ENCODE measurements around the gene TIFAB.

The TIFAB gene, protein sequence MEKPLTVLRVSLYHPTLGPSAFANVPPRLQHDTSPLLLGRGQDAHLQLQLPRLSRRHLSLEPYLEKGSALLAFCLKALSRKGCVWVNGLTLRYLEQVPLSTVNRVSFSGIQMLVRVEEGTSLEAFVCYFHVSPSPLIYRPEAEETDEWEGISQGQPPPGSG

DNA sequence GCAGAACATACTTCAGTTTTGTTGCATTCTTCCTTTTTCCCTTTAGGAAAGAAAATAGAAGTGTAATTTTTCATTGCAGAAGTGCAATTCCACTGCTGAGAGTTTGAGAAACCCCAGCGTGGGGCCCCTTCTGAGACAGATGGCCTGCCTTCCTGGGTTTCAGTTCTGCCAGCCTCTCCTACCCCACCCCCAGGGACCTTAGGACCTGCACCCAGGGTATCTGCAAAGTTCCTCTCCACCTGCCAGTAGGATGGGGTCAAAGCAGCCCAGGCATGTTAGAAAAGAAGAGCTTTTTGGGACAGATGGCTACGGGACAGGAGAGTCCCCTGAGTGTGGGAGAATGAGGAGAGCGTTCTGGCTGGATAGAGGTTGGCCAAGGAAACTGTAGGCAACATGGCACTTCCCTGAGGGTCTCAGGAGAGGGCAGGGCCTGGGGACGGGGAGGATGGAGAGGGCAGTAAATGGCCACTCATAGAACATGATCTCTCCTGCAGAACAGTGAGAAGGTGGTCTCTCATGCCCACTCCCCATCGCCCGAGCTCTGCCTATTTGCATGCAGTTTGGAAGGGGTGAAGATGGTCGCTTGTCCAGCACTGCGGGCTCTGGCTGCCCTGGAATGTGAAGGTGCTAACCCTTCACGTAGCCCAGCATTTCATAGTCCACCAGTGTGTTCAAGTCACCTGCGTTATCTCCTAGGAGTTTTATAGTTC lies at the start of gene TIFAB:
TIFAB (minus strand) TSS at position 31 of the 710 bp plus-strand sequence. CDS start 2,412 bp downstream, outside the sequence.
- peak; percentile 55 for DNase-seq

DNA sequence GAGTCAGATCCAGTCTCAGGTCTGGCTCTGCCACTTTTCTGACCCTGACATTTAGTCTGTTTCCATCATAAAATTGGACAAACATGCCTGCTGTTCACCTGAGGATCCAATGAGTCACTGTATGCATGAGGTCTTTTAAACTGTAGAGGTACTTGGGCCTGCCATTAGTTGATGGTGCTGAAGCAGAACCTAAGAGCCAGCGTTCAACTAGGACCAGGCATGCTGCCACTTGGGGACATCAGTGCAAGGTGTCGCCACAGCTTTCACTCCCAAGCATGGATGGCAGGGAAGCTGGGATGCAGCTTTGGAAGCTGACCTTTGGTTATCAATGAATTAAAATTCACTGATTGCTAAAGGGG lies 46.5 kb upstream of the TIFAB start:
- DNase-seq, result no peak

DNA sequence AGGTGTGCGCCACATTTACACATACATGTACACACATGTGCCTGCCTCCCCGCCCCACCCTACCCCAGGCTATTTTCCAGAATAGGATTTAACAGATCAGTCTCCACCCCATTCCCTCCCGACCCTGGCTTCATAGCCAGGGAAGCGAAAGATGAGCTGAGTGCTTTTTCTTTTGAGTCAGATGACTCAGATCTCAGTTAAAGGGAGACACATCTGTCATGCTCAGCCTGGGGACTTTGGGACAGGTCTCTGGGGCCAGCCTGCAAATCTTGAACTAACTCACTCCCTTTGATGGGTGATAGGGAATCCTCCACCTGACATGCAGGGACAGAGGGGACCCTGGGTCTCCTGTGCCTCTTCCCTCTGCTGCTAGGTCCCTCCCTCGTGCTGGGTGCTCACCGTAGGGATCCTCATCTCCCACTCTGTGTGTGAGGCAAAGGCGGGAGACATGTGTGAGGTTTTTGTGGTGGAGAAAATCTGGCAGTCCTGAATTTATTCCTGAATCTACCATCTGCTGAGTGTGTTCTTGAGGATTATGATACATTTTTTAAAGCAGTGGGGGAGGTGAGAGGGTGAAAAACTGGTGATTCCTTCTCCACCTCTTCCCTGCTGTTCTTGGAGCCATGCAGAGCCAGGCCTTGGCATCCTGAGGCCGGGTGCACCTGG lies 46.0 kb upstream of the TIFAB start:
- DNase-seq, result no peak

DNA sequence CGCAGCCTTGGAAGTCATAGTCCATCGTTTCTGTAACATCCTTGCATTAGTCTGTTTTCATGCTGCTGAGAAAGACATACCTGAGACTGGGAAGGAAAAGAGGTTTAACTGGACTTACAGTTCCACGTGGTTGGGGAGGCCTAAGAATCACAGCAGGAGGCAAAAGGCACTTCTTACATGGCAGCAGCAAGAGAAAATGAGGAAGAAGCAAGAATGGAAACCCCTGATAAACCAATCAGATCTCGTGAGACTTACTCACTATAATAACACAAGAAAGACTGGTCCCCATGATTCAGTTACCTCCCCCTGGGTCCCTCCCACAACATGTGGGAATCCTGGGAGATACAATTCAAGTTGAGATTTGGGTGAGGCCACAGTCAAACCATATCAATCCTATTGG lies 43.4 kb upstream of the TIFAB start:
- peak; percentile 57 for DNase-seq

DNA sequence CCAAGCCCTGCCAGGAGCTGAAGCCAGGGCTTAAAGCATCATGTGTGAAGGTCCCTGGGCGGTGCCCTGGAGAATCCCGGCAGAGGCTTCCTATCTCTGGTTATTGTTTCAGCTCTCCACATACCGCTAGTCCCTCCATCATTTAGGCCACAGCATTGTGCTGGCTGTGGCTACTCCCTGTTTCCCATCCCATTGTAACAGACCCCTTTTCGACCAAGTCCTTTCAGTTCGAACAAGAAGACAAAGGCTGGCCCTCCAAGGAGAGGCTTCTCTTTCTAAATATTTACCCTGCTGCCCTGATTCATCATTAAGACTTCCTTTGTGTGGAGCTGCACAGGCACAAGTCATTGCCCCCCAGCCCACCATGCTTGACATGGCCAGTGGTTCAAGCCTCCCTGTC lies 42.0 kb upstream of the TIFAB start:
- DNase-seq, result no peak

DNA sequence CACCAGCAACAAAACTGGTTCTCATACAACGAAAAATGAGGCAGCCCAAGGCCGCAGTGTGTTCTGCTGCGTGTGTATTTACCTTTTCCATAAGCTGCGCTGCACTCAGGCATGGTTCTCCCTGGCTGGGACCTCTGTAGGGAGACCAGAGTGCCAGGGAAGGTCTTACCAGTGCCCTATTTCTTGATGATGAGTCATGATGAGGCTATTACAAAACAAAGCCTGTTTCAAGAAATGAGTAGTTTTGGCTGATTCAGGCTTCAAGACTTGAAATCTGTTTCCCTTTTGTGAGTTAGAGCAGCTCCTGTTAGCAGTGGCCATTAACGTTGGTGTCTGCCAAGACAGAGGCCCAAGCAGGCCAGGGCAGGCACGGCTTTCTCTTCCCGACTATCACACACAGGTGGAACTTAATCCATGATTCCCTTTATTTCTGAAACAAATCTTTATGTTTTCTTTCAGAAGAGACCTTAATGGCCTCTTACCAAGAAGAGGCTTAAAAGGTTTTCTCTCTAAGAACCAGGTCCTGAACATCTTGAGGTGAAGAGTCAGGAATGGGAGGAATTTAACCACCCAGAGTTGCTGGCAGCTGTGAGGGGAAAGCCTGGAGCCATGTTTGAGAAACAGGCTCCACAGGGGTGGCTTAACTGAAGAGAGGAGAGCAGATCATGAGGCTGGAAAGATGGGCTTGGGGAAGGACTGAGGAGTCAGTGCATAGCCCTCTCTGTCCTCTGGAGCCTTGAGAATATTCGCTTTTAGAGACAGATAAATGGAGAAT lies 41.4 kb upstream of the TIFAB start:
- peak; percentile 93 for DNase-seq

DNA sequence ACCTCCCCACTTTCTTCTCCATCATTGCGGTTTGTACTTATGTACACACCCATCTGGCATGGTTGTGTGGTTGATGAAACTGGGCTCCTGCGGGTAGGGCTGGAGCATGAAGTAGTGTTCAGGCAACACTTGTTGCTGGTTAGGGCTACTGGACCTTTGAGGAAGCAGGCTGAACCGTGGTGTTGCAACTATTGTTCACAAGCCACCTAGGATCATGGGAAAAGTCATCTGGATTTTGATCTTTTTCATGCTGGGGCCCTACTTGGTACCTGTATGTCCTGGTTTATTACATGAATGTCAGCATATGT lies 40.1 kb upstream of the TIFAB start:
- peak; percentile 33 for DNase-seq

DNA sequence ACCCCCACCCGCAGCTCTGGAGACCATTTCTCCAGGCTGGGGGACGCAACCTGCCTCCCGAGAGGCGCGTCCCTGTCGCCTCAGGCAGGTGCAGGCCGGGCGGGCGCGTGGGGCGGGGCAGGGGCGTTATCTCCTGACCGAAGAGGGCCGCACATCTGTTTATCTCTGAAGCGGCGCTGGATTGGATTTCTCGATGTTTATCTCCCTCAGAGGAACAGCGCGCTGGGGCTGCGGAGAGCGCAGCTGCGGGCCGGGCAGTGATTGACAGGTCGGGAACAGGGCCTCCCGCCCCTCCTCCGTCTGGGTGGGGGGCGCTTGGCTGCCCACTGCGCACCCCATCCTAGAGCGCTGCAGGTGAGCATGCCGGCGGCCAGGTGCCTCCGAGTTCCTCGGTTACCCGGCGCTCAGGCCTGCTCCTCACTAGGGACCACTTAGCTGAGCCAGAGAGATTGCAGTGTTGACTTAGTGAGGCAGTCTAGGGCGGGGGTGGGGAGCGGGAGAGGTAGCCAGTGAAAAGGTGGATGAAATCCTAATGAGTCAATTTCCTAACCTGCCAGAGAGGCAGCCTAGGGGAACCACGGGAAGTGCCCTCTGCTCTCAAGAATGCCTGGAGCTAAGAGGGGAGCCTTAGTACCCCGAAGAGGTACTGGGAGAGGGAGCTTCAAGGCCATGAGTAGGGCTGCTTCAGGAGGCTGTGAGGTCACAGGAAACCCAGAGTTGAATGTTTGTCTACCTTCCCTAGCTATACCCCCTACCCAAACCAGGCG lies 39.6 kb upstream of the TIFAB start:
- no peak for DNase-seq

DNA sequence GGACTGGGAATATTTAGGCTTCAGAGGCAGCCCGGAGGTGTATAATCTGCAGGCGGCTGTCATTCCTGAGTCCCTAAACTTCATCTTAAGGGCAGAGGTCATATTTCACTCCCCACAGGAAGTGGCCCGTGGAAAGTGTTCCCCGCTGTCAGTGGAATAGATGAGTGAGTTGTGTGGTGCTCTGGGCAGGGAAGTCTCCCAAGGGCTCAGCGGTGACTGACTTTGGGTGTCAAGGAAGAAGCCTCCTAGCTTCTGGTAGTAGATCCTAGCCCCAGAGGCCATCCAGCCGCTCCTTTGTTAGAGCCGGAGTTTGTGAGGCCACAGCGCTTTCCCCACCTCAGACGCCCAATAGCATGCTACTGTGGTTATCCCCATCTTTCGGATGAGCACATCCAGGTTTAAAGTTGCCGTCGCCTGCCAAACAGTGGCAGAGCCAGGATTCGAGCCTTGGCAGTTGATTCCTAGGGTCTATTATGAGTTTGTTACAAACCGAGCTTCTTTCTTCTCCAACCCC lies 38.9 kb upstream of the TIFAB start:
- no peak for DNase-seq

DNA sequence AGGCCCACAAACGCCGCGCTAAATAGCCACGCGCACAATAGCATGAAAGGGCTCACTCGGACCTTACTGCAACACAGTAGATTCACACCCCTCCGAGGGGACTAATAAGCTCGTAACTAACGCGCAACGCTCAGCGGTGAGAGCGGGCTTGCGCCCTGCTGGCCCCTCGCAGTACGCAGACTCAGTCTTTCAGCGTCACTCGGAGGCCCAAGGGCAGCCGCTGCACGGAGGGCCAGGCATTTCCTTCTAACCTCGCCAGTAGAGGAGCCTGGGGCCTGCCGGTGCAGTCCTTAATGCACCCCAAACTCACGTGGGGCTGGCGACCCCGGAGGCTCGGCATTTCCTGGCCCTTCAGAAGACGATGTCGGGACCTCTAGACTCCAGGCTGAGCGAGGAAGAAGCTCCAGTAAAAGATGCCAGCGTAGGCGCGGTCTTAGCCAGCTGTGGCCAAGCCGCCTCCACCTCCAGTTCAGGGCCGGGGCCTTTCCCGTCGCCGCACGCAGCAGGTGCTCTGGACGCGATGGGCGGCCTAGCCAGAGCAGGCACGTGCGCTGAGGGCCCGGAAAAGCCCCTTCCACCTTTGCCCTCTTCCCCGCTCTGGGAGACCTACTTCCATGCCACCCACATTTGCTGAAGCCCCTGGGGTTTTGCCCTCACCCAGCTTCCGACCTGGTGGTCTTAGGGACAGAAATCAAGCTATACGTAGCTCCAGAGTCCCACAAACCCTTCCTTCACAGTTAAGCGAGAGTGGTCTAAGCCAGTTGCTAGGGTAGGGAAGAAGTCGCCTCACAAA lies 38.3 kb upstream of the TIFAB start:
- peak; percentile 10 for DNase-seq

DNA sequence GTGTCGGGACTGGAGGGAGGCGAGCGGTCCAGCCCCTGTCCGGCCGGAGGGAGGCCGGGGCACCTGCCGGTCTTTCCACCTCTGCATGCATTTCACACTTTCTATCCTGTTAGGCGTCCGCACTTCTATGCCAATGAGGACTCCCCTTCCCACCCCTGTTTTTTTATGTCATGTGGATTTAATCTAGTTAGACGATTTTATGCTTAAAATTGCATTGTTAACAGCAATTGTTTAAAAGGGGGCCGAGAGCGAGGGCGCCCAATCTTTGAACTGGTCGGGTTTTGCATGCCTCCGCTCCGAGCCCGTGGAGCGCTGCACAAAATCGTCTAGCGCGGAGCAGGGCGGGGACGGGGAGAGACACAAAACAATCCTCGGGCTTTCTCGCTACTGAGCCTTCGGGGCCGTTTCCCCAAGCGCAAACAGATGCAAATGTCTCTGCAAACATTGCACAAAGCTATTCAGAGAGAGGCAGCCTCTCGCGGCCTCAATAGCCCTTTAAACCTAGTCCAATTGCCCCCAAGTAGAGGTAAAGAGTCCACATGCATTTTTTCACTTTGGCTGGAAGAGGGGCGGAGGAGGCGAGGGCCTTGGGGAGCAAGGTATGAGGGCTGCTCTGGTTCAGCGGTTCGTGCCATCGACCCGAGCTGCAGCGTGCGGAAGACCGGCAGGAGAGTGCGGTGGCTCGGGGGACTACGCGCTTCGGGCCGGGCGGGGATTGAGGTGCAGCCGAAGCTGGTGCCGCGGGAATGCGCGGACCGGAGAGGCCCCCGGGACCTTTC lies 37.5 kb upstream of the TIFAB start:
- DNase-seq, result no peak

DNA sequence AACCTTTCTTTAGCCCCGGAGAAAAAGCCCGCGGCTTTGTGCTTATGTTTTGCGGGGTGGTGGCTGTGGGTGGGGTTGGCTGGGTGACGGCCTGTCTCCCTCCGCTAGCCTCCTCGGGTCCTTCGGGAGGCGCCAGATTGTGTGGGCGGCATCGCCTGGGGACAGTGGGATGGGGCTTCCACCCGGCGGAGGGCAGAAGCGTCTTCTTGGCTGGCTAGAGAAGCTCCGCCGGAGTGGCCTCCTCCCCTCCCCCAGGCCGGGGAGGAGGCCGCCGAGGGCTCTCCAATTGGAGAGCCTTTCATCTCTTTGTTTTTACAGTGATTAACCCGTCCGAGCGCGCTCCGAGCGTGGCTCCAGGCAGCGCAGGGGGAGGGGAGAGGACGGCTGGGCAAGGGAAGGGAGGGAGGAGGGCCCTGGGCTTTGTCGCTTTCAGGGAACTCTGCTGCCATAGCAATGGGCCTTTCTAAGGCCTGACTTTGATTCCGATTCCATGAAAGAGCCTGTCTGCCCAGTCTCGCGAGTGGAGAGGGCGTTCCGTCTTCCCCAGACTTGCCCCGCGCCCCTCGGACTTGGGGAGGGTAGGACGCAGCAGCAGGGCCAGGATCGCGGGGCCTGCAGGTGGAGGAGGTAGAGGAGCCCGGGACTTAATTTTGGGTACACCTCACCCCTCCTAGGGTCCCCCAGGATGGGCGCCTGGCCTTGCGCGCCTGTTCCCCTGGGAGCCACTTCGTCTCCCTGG lies 36.7 kb upstream of the TIFAB start:
- DNase-seq, result no peak

DNA sequence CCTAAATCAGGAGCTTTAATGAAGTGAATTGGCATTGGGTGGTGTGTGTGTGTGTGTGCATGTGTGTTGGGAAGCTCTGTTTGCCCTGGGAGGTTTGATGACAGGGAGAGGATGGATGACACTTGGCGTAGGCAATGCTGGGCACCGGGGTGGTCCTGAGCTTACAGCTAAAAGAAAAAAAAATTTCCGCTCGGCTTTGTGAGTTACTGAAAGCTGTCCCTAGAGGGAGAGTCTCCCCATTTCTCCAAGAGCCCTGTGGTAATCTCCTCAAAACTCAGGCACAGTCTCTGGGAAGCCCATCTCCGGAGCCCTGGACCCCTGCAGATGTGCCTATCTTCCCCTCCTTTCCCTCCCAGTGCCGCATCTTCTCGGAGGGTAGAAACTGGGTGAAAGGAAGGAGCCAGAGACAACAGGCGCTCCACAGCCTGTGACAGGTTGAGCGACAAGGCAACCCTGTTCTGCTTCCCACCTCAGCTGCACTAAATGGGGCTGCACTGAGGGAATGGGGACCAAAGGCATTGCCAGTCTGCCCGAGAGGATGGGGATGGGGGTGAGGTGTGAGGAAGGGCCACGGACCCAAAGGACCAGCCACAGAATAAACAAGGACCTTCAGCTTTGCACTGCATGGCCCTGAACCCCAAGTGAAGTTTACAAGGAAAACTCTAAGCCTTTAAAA lies 35.8 kb upstream of the TIFAB start:
- no peak for DNase-seq

DNA sequence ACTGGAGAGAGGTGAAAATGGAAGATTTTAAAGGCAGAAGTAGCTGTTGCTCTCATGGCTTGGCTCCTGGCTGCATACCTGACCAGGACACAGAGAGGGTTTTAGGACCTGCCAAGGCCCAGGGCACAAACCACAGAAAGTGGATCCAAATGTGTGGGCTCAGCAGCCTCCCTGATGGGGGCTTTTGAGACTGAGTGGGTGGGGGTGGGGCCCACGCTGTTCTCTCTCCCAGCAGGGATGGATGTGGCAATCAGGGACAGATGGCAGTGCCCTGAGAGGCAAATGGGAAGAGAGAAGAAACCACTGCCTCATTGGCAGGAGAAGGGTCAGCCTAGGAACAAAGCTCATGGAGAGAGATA lies 34.9 kb upstream of the TIFAB start:
- no peak for DNase-seq

DNA sequence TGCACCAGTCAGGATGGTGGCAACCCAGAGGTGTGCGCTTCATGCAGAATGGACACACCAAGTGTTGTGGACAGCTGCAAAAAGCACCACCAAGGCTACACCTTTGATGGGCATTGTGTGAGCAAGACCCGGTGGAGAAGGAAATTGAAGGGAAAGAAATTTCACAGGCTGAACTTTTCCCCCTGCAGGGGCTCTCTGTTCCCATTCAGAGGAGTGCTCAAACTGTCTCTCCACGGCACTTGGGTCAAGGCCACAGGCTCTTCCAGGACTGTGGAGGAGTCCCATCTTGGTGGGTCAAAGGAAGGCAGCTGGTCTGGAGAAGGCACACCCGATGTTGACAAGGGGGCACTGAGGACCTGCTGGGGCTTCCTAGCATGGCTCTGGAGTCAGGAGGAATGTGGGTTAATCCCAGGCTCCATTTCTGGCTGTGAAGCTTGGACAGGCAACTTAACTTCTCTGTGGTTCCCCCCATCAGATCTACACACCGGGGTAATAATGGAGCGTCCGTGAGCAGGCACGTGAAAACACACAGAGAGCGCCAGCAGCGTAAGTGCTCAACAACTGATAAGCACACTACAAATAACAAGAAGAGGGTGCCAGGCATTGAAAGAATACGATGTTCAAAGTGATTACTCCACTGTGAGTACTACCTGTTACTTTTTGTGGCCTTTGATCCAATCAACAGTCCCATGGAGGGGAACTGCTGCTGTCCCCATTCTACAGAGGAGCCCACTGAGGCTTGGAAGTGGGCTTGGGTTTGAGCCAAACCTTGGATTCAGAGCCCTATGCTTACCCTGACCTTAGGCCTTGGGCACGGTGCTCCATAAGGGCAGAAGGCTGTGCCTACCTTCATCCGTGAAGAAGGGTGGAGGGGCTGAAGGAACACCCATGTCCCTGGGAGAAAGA lies 34.2 kb upstream of the TIFAB start:
- no peak for DNase-seq

DNA sequence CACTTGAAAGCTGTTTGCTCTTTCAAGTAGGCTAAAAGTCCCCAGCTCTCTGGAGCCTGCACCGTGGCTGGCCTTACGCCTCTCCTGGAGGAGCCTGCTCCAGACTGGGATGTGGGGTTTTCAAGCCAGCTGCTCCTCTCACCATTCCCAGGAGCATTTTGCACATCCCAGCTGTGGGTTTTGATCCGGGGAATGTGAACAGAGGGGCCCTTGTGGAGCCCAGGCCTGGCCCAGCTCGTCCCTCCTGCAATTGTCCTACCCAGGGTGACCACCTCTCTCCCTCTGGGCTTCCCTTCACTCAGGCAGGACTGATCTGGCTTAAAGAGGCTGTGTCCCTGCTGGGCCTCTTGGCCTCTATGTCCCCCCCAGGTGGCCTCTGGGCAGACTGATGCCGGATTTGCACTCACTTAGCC lies 32.5 kb upstream of the TIFAB start:
- DNase-seq, result no peak

DNA sequence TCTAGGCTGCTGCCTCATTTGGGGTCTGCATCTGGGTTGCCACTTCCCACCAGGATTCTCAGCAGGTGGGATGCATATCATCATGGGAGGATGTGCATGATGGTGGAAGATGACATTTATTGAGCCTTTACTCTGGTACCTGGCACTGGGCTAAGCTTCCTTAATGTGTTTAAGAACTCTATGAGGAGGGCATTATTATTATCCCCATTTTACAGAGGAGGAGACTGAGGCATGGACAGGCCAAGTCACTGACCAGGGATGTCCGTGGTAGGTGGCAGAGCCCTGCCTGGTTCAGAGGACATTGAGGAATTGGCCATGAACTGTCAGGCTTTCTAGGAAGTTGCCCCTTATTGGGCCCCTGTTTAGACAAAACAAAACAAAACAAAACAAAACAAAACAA lies 31.1 kb upstream of the TIFAB start:
- no peak for DNase-seq

DNA sequence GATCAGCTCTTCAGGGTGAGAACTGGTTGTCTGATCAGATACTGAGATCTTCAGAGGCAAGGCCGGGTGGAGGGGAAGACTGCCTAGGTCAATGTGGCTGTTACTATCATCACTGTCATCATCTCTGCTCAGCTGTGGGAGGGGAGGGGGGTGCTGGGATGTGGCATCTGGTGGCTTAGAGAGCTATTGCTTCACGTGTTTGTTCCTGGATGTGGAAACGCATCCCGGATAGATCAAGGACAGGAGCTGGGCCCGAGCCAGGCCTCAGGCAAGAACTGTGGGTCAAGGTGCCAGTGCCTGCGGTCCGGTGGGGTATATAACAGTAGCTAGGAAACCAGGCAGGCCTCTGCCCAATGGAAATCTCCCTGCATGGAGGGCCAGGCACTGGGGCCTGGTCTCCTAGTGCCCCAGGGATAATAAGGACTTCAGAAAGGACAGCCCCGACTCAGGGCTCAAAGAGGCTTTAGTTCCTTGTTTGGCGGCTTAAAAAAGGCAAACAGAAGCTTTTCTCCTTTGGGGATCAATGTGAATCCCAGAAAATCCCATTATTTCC lies 30.3 kb upstream of the TIFAB start:
- DNase-seq, result peak; percentile 8

DNA sequence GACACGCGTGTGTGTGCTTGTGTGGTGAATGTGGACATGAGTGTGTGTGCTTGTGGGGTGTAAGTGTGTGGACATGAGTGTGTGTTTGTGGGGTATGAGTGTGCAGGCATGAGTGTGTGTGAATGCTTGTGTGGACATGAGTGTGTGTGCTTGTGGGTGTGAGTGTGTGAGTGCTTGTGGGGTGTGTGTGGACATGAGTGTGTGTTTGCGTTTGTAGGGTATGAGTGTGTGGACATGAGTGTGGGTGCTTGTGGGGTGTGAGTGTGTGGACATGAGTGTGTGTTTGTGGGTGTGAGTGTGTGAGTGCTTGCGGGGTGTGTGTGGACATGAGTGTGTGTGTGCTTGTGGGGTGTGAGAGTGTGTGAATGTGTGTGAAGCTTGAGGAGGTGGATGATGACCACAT lies 29.8 kb upstream of the TIFAB start:
- no peak for DNase-seq
